RPMI8226 (cell line): ENCODE data around the gene GALP.
"Not testable (repeated sequence)": the region's sequence is repeated elsewhere in the genome, so short reads cannot be mapped to it uniquely, and the experiment has no call there.

Experiments
- DNase-seq: peaks from one replicate; pipeline ENCODE4 v3.0.0-alpha.2; 2015

GALP gene

DNA sequence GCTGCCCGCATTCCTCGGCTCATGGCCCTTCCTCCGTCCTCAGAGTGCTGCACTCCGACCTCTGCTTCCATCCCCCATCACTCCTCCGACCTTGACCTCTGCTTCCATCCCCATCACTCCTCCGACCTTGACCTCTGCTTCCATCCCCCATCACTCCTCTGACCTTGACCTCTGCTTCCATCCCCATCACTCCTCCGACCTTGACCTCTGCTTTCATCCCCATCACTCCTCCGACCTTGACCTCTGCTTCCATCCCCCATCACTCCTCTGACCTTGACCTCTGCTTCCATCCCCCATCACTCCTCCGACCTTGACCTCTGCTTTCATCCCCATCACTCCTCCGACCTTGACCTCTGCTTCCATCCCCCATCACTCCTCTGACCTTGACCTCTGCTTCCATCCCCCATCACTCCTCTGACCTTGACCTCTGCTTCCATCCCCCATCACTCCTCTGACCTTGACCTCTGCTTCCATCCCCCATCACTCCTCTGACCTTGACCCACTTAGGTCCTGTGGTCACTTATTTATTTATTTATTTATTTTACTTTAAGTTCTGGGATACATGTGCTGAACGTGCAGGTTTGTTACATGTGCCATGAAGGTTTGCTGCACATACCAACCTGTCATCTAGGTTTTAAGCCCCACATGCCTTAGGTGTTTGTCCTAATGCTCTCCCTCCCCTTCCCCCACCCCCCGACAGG, 26.7 kb upstream of the GALP start:
- not testable (repeated sequence) for DNase-seq

- no peak for DNase-seq
Observed at GRCh38 chr19:56149656-56150038, 26.2 kb upstream of the GALP start.

GRCh38 chr19:56150358-56150757, 25.4 kb upstream of the GALP start:
- DNase-seq: no peak

DNA sequence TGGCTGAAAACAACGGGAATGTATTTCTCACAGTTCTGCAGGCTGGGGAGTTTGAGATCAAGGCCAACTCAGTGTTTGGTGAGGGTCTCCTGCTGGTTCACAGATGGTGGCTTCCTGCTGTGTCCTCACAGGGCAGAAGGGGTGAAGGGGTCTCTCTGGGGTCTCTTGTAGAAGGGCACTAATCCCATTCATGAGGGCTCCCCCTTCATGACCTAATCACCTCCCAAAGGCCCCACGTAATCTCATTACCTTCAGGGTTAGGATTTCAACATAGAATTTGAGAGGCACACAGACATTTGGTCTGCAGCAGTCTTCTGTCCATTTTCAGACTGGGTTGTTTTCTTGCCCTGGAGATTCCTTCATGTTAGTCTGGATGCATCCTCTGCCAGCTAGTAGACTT, 23.2 kb upstream of the GALP start:
- DNase-seq: no peak

DNA sequence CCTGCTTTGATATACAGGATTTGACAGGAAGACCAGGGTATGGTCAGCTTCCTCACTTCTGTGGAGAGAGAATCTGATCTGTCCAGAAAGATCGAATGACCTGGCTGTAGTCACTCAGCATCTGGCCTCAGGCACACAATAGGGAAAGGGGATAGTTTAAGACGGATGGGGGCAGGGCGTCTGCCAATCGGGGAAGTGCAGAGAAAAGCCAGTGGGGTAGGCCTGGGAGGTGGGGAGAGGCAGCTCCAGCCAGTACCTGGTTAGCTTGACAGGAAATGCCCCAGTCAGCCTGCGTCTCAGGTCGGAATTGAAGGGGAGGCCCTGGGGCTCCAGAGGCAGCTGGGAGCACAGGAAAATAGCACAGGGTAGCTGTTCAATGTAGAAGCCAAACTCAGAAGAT, 22.3 kb upstream of the GALP start:
- DNase-seq: no peak

- no peak for DNase-seq
Observed at GRCh38 chr19:56155124-56155687, 20.6 kb upstream of the GALP start.

- DNase-seq: no peak
Observed at GRCh38 chr19:56156768-56157167, 19.0 kb upstream of the GALP start.

DNA sequence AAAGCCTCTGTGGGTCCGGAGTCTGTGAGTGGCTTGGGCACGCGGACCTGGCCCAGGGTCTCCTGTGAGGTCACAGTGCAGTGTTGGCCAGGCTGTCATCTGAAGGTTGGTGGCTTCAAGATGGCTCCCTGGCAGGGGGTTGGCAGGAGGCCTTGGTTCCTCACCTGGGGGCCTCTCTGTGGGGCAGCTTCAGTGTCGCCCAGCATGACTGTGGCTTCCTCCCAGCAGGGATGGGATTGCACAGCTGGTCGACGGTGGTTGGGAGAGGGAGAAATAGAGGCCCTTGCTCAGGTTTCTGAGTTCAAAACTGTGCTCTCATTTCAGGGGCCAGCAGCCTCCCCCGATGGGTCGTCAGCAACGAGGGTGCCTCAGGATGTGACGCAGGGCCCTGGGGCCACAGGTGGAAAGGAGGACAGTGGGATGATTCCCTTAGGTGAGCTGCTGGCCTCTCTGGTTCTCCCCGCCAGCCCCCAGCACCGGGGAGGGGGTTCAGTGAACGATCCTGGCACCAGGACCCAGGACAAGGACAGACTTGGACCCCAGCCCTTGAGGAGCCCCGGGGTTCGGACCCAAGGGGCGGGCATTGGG, 17.5 kb upstream of the GALP start:
- no peak for DNase-seq

GRCh38 chr19:56159009-56159559, 16.7 kb upstream of the GALP start:
- no peak for DNase-seq

DNA sequence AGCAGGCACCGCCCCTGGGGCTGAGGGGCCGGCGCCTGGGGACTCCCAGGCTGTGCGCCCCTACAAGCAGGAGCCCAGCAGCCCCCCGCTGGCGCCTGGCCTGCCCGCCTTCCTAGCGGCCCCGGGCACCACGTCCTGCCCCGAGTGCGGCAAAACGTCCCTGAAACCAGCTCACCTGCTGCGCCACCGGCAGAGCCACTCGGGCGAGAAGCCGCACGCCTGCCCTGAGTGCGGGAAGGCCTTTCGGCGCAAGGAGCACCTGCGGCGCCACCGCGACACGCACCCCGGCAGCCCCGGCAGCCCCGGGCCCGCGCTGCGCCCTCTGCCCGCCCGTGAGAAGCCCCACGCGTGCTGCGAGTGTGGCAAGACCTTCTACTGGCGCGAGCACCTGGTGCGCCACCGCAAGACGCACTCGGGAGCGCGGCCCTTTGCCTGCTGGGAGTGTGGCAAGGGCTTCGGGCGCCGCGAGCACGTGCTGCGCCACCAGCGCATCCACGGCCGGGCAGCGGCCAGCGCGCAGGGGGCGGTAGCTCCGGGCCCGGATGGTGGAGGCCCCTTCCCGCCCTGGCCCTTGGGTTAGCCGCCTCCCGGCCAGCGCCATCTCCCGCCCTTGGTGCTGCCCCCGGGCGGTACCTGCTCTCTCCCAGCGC, 16.1 kb upstream of the GALP start:
- no peak for DNase-seq

DNA sequence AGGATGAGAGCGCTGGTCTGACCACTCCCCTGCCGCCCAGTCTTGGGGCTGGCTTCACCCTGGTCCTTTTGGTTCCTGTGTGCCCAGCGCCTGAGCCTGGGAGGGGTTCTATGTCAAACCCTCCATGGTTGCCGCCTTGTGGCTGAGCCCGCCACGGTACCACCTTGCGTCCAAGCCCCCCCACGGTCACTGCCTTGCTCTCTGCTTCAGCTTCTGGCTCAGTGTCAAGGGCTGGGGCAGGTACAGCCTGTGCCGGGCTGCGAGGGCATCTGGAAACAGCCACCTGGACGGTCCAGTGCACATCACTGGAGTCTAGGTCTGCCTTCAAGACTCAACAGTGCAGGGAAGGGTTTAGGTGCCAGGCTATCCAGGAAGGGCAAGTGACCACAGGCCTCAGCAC, 14.3 kb upstream of the GALP start:
- DNase-seq: no peak

DNA sequence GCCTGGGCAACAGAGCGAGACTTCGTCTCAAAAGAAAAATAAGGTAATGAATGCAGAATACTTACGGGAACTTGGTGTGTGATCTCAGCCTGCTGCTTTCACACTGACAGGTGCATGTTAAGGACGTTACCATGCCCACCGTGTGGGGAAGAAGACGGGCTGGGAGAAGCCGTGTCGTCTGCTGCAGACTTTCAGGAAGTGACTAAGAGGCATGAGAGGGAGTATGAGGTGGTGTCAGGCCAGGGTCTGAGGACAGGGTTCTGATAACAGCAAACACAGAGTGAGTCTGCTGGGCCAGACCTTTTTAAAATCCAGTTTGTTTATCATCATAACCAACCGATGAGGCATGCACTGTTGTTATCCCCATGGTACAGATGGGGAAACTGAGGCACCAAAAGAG, 13.6 kb upstream of the GALP start:
- DNase-seq: no peak

- no peak for DNase-seq
Observed at GRCh38 chr19:56163097-56163496, 12.7 kb upstream of the GALP start.

DNA sequence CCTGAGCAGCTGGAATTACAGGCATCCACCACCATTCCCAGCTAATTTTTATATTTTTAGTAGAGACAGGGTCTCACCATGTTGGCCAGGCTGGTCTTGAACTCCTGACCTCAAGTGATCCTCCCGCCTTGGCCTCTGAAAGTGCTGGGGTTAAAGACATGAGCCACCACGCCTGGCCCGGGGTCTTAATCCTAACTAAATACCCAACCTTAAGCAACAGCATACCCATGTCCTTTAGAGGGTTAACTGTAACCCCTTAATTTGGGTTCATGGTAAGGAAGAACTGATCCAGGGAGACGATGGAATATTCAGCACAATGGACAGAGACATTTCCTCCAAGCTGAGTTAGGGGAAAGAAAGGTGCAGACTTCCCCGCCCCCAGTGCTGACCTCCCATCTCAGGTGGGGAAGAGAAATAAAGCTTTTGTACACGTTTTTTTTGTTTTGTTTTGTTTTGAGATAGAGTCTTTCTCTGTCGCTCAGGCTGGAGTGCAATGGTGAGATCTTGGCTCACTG, 8.7 kb upstream of the GALP start:
- DNase-seq: no peak

- peak; percentile 81 for DNase-seq
Observed at GRCh38 chr19:56170261-56170660, 5.5 kb upstream of the GALP start.

DNA sequence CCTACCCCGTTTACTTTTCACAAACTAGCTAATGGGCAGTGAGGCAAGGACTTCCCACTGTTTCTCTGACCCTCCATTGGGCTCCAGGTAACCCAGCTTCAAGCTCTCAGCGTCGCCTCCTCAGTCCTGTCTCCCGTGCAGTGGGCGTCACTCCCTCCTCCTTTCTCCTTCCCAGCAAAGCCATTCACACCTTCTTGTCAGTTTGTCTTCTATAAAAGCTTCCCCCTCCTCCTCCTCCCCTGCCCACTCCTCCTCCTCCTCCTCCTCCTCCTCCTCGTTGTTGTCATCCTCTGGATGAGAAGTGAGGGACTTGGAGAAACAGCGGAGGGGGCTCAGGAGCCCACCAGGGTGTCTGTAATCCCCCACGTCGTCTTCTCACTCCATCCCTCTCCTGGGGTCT, 1.7 kb upstream of the GALP start:
- DNase-seq: no peak

DNA sequence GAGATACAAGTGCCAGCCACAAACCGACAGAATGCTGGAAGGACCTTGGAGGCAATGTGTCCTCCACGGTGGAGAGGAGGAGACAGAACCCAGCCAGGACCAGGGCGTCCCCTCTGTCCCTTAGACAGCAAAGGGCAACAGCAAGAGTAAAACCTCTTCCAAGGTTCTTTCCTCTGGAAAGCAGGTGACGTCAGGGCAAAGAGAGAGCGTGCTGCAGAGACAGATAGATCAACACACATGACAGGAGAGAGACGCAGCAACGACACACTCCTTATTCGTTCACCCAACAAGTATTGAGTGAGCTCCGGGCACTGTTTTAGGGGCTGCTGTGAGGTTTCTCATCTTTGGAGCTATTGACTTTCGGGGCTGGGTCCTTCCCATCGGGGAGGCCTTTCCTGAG, 1.3 kb upstream of the GALP start:
- DNase-seq: no peak

- DNase-seq: peak; percentile 64
Observed at GRCh38 chr19:56176310-56176709, 502 bp downstream of the GALP start.

- DNase-seq: no peak
Observed at GRCh38 chr19:56176881-56177280, 1.1 kb downstream of the GALP start.

DNA sequence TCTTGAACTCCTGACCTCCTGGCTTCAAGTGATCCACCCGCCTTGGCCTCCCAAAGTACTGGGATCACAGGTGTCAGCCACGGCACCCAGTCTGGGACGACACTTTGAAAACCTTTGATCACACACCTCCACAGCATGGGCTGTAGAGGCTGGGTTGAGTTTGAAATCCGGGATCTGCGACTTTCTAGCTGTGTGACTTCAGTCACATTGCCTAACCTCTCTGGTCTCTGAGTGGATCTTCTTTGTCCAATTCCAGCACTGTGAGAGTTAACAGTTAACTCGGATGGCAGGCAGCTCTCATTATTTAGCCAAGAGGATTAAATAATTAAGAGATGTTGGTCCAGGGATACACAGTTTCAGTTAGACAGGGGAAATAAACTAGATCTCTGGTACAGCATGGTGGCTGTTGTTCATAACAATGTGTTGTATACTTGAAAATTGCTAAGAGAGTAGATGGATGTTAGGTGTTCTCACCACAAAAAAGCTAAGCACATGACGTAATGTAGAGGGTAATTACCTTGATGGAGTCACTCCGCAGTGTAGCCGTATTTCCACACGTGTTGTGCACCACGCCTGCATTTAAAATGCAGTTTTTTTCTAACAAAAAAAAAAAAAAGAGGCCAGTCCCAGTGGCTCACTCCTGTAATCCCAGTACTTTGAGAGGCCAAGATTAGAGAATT, 1.9 kb downstream of the GALP start:
- no peak for DNase-seq

GRCh38 chr19:56189785-56190184, 14.0 kb downstream of the GALP start:
- peak; percentile 42 for DNase-seq

DNA sequence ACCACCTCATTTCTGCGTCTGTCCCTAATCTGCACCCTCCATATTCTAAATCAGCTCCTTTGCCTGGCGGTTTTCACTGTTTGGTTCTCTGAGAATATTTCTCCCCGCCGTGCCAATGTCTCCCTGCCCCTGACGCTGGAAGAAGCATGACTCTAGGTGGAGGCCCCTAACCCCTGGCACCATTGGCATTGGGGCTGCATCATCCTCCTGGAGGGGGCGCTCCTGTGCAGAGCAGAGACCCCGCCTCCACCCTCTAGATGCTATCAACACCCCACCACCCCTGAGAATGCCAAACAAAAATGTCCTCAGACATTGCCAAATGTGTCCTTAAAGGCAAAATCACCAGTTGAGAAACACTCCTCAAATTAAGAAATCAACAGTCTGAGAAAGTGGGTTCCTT, 15.3 kb downstream of the GALP start:
- no peak for DNase-seq

DNA sequence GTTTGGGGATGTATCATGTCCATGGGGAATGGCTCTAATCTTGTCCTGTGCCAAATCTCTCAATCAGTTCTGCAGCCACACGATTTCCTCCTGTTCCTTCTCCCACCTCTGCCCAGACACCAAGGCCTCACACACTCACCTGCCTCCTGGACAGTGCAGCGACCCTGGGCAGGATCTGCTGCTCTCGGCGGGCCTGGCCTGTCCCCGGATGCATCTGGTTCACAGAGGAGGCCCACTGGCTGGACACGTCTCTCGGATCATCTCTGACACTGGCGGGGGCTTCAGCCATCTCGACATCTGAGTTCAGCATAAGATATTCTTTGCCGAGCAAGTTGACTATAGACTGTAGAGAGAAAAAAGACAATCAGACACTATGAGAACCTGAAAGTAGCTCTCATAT, 15.9 kb downstream of the GALP start:
- DNase-seq: no peak
